IMR-90 (cell line): ENCODE results near the gene RBMS2. TPM values are rescaled to one million over a fixed set of nuclear protein-coding genes. Genes with fewer than 3 reads are reported as not detected.
"Not testable (repeated sequence)": the region's sequence is repeated elsewhere in the genome, so short reads cannot be mapped to it uniquely, and the experiment has no call there.

Experiments
- ATAC-seq: fragments of 200-7000 bp; cut with Tn5 transposase; 2 replicates; pipeline ENCODE4 v1.9.1; 2020; ENCODE audit warnings: low read depth, mild to moderate bottlenecking, moderate library complexity
- BruUV-seq: library from RNA; stranded (reverse); fragments of 400-500 nt; replicated peaks from 2 replicates; lab custom pipeline; 2021; lab: Mats Ljungman, UMichigan
- CTCF ChIA-PET: fragments of 300-600 bp; formaldehyde crosslinking; extraction: SDS; loops from one replicate; lab custom pipeline; 2021; ENCODE audit warnings: antibody characterized with exemption; lab: Yijun Ruan, JAX
- POLR2A ChIA-PET: fragments of 300-600 bp; sonication (Branson Sonifier 250); formaldehyde crosslinking; loops from one replicate; lab custom pipeline; 2022; ENCODE audit warnings: antibody characterized with exemption; ENCODE audit not compliant: unreplicated experiment; lab: Charles Lee
- DNase-seq: peaks from one replicate; pipeline ENCODE4 v3.0.0; 2013
- H2AFZ ChIP-seq: replicated peaks from 2 replicates; pipeline ENCODE3; 2013; ENCODE audit warnings: low read length, mild to moderate bottlenecking; ENCODE audit not compliant: poor library complexity
- H2AK5ac ChIP-seq: 2 replicates; pipeline ENCODE4 v1.6.1; 2013; ENCODE audit warnings: low read depth, low read length, inconsistent platforms
- H2AK9ac ChIP-seq: replicated peaks from 2 replicates; pipeline ENCODE3; 2013; ENCODE audit warnings: mild to moderate bottlenecking, low read depth, low read length, moderate library complexity; ENCODE audit not compliant: poor library complexity
- H2BK120ac ChIP-seq: 2 replicates; pipeline ENCODE4 v1.6.1; 2013; ENCODE audit warnings: low read depth, low read length, inconsistent platforms
- H2BK15ac ChIP-seq: 3 replicates; pipeline ENCODE4 v1.6.1; 2013; ENCODE audit warnings: low read depth, low read length, inconsistent platforms
- H2BK20ac ChIP-seq: 2 replicates; pipeline ENCODE4 v1.6.1; 2013; ENCODE audit warnings: low read depth, mild to moderate bottlenecking, inconsistent platforms, low read length, moderate library complexity
- H2BK5ac ChIP-seq: 2 replicates; pipeline ENCODE4 v1.6.1; 2013; ENCODE audit warnings: mild to moderate bottlenecking, low read depth, low read length, inconsistent platforms; ENCODE audit not compliant: poor library complexity, severe bottlenecking
- H3K14ac ChIP-seq: replicated peaks from 2 replicates; pipeline ENCODE4 v1.6.1; 2013; ENCODE audit warnings: low read depth, low read length, inconsistent platforms
- H3K18ac ChIP-seq: 2 replicates; pipeline ENCODE4 v1.6.1; 2013; ENCODE audit warnings: low read depth, low read length, control low read depth
- H3K23ac ChIP-seq: 2 replicates; pipeline ENCODE4 v1.6.1; 2013; ENCODE audit warnings: low read depth, low read length, inconsistent platforms
- H3K27ac ChIP-seq: 2 replicates; pipeline ENCODE4 v1.5.1; 2013; ENCODE audit warnings: mild to moderate bottlenecking, control low read depth, low read length; ENCODE audit not compliant: insufficient read depth
- H3K27me3 ChIP-seq: 2 replicates; pipeline ENCODE4 v1.6.1; 2013; ENCODE audit warnings: low read length; ENCODE audit not compliant: control insufficient read depth, insufficient read depth
- H3K36me3 ChIP-seq: 2 replicates; pipeline ENCODE4 v1.6.1; 2013; ENCODE audit warnings: low read length, mixed read lengths; ENCODE audit not compliant: control insufficient read depth, insufficient read depth
- H3K4ac ChIP-seq: 2 replicates; pipeline ENCODE4 v1.6.1; 2013; ENCODE audit warnings: low read depth, low read length, inconsistent platforms
- H3K4me1 ChIP-seq: 2 replicates; pipeline ENCODE4 v1.6.1; 2013; ENCODE audit warnings: low read length, mixed read lengths; ENCODE audit not compliant: control insufficient read depth, insufficient read depth
- H3K4me2 ChIP-seq: 2 replicates; pipeline ENCODE4 v1.6.1; 2013; ENCODE audit warnings: low read depth, mild to moderate bottlenecking, control low read depth, low read length, moderate library complexity
- H3K4me3 ChIP-seq: 2 replicates; pipeline ENCODE4 v1.5.1; 2013; ENCODE audit warnings: low read depth, mild to moderate bottlenecking, control low read depth, low read length, moderate library complexity; ENCODE audit not compliant: insufficient read depth
- H3K56ac ChIP-seq: 2 replicates; pipeline ENCODE4 v1.6.1; 2013; ENCODE audit warnings: low read length, inconsistent platforms; ENCODE audit not compliant: insufficient read depth; ENCODE audit errors: extremely low read depth
- H3K79me1 ChIP-seq, 2 experiments: 2 replicates each; pipeline ENCODE4 v1.6.1; 2013; ENCODE audit warnings: low read length in 2 of 2, inconsistent platforms in 1 of 2, low read depth in 1 of 2
- H3K9ac ChIP-seq: 2 replicates; pipeline ENCODE4 v1.6.1; 2013; ENCODE audit warnings: low read depth, low read length, control low read depth
- H3K9me1 ChIP-seq: 2 replicates; pipeline ENCODE4 v1.6.1; 2013; ENCODE audit warnings: low read length, inconsistent platforms; ENCODE audit not compliant: insufficient read depth
- H3K9me3 ChIP-seq: 2 replicates; pipeline ENCODE4 v1.6.1; 2013; ENCODE audit warnings: low read length; ENCODE audit not compliant: control insufficient read depth, insufficient read depth
- H4K20me1 ChIP-seq: 2 replicates; pipeline ENCODE4 v1.6.1; 2013; ENCODE audit warnings: low read length, inconsistent platforms; ENCODE audit not compliant: insufficient read depth
- H4K5ac ChIP-seq: 2 replicates; pipeline ENCODE4 v1.6.1; 2013; ENCODE audit warnings: mild to moderate bottlenecking, low read depth, low read length, control low read depth
- H4K8ac ChIP-seq, 2 experiments: 2 replicates each; pipeline ENCODE4 v1.6.1; 2013; ENCODE audit warnings: low read depth in 2 of 2, low read length in 2 of 2, control low read depth in 1 of 2, inconsistent platforms in 1 of 2
- H4K91ac ChIP-seq: 2 replicates; pipeline ENCODE4 v1.6.1; 2013; ENCODE audit warnings: low read depth, low read length, inconsistent platforms; ENCODE audit not compliant: insufficient read depth
- WGBS, 2 experiments: methylation state at CpG; one replicate each; pipeline versions ENCODE4 v1.1.5 to v1.1.7; 2013; ENCODE audit warnings: missing lambda C conversion rate in 2 of 2; ENCODE audit not compliant: insufficient read length in 1 of 2; ENCODE audit errors: extremely low coverage in 2 of 2; 5-methylcytosine and 5-hydroxymethylcytosine counted together
- dilution Hi-C: fragments of 300-500 bp; cut with HindIII; formaldehyde crosslinking; loops from one replicate; pipeline ENCODE4 v1.14.3; 2018; ENCODE audit warnings: low sequenced_read_pairs; ENCODE audit not compliant: unreplicated experiment
- in situ Hi-C: fragments of 300-500 bp; cut with MboI; formaldehyde crosslinking; loops from 3 replicates; pipeline ENCODE4 v1.14.3; 2019; ENCODE audit warnings: low sequenced_read_pairs, inconsistent platforms, mixed read lengths
- intact Hi-C: fragments of 100-400 bp; cut with micrococcal nuclease; formaldehyde crosslinking; loops from 2 replicates; pipeline ENCODE4 v1.10.0; 2022
- polyA plus RNA-seq, 3 experiments: library from polyadenylated mRNA; depleted of rRNA; stranded (reverse); fragments of >200 nt; gene quantifications; 2 replicates each; pipeline ENCODE4 v1.2.3, GENCODE V29; 2012; ENCODE audit warnings: low replicate concordance in 1 of 3
- total RNA-seq: library from RNA; depleted of rRNA; stranded (reverse); fragments of >200 nt; gene quantifications from 2 replicates; pipeline ENCODE4 v1.2.3, GENCODE V29; 2012

RBMS2 gene
- total and polyA plus RNA-seq, 2 of the 4 experiments (the other 2 are of a cell fraction): 38.0 to 43.6 TPM

GRCh38 chr12:56493409-56494105, 28.1 kb upstream of the RBMS2 start:
- H3K36me3 ChIP-seq, H4K20me1 ChIP-seq, H3K4ac ChIP-seq, H4K5ac ChIP-seq, H3K9ac ChIP-seq, BruUV-seq, H4K8ac ChIP-seq, H3K4me3 ChIP-seq, H2AK5ac ChIP-seq, H4K91ac ChIP-seq, H3K4me1 ChIP-seq, H2BK5ac ChIP-seq, H3K9me3 ChIP-seq, H3K9me1 ChIP-seq, H3K56ac ChIP-seq, H3K18ac ChIP-seq, in situ Hi-C loops, H2BK15ac ChIP-seq, dilution Hi-C loops, POLR2A ChIA-PET, H3K27ac ChIP-seq, H2BK120ac ChIP-seq, H3K14ac ChIP-seq, H2AFZ ChIP-seq, CTCF ChIA-PET, H3K23ac ChIP-seq, H2BK20ac ChIP-seq, ATAC-seq, H3K4me2 ChIP-seq, DNase-seq, H3K79me1 ChIP-seq, H2AK9ac ChIP-seq, intact Hi-C loops: not testable (repeated sequence)
- WGBS, 2 experiments: no CpG with 5 or more reads among the region's 31 CpGs
- peaks cover 24% of the 10 kb centered on the region for H3K27me3 ChIP-seq

GRCh38 chr12:56494106-56494415, 27.6 kb upstream of the RBMS2 start:
- H3K4me2 ChIP-seq, H2BK15ac ChIP-seq, H2BK20ac ChIP-seq, H4K20me1 ChIP-seq, H3K36me3 ChIP-seq, H3K56ac ChIP-seq, H3K4me3 ChIP-seq, H3K4me1 ChIP-seq, H2BK120ac ChIP-seq, H3K4ac ChIP-seq, DNase-seq, H3K9ac ChIP-seq, intact Hi-C loops, H4K5ac ChIP-seq, in situ Hi-C loops, H3K23ac ChIP-seq, H2BK5ac ChIP-seq, H3K27ac ChIP-seq, H3K14ac ChIP-seq, H3K9me3 ChIP-seq, H4K8ac ChIP-seq, H2AK9ac ChIP-seq, H2AK5ac ChIP-seq, H2AFZ ChIP-seq, dilution Hi-C loops, H3K79me1 ChIP-seq, H3K9me1 ChIP-seq, ATAC-seq, POLR2A ChIA-PET, H3K18ac ChIP-seq, CTCF ChIA-PET, H4K91ac ChIP-seq, BruUV-seq: not testable (repeated sequence)
- peaks cover 21% of the 10 kb centered on the region for H3K27me3 ChIP-seq
- 75% methylated on average over 4 of the region's 15 CpGs; no CpG with 5 or more reads in 1 of the 2 experiments for WGBS, 2 experiments
